ENCODE data around the gene STOML2.

STOML2 gene

GRCh38 chr9:35107297-35108290 is 4.7 kb upstream of the STOML2 start:
- DNase-seq, result no peak

GRCh38 chr9:35106343-35106730 is 3.4 kb upstream of the STOML2 start:
- no peak for DNase-seq

GRCh38 chr9:35105571-35106342 is 2.8 kb upstream of the STOML2 start:
- DNase-seq, result no peak

GRCh38 chr9:35105126-35105525 is 2.2 kb upstream of the STOML2 start:
- DNase-seq, result no peak

- DNase-seq, result no peak
These were observed 1.7 kb upstream of the STOML2 start for GRCh38 chr9:35104586-35104985.

GRCh38 chr9:35103660-35104191 is 795 bp upstream of the STOML2 start:
- DNase-seq, result no peak

- no peak for DNase-seq
These were observed 514 bp downstream of the STOML2 start for GRCh38 chr9:35102465-35102768.

- DNase-seq, result no peak
These were observed 5.4 kb downstream of the STOML2 start for GRCh38 chr9:35097573-35097972.

- DNase-seq, result peak; percentile 87
These were observed 6.7 kb downstream of the STOML2 start, which contains the start of gene PIGO for GRCh38 chr9:35096035-35096849. Gene PIGO (minus strand): TSS chr9:35096591. CDS start chr9:35095565, 1,026 bp downstream.

GRCh38 chr9:35091536-35091935 is 11.4 kb downstream of the STOML2 start:
- no peak for DNase-seq

GRCh38 chr9:35089434-35089833 is 13.5 kb downstream of the STOML2 start:
- DNase-seq, result no peak

GRCh38 chr9:35085078-35085477 is 17.9 kb downstream of the STOML2 start:
- no peak for DNase-seq

GRCh38 chr9:35079426-35080341 is 23.2 kb downstream of the STOML2 start, which contains the start of gene FANCG:
Gene FANCG (minus strand): TSS chr9:35079942. CDS start chr9:35079524, 418 bp downstream.
- DNase-seq, result peak; percentile 94

GRCh38 chr9:35079041-35079425 is 23.9 kb downstream of the STOML2 start:
- DNase-seq, result peak; percentile 65

GRCh38 chr9:35078066-35078465 is 24.9 kb downstream of the STOML2 start:
- DNase-seq, result no peak

- no peak for DNase-seq
These were observed 26.1 kb downstream of the STOML2 start for GRCh38 chr9:35076848-35077247.

- no peak for DNase-seq
These were observed 27.6 kb downstream of the STOML2 start for GRCh38 chr9:35075358-35075757.

- no peak for DNase-seq
These were observed 28.1 kb downstream of the STOML2 start for GRCh38 chr9:35074791-35075190.

- DNase-seq, result no peak
These were observed 28.8 kb downstream of the STOML2 start for GRCh38 chr9:35074141-35074540.

- no peak for DNase-seq
These were observed 29.7 kb downstream of the STOML2 start for GRCh38 chr9:35073279-35073612.

- DNase-seq, result peak; percentile 99
These were observed 30.3 kb downstream of the STOML2 start, which contains the start of gene VCP for GRCh38 chr9:35072461-35073278. Gene VCP (minus strand): TSS chr9:35072625. CDS start chr9:35072353, 272 bp downstream.
